H9 (cell line): ENCODE data around the gene RNF20. TPM values are rescaled to one million over a fixed set of nuclear protein-coding genes. Genes with fewer than 3 reads are reported as not detected.
A peak's percentile ranks its signal among the peaks of the same experiment; 100 is the strongest.

Experiments
- DNase-seq: peaks from one replicate; pipeline ENCODE4 v3.0.0-alpha.2; 2017
- H2AFZ ChIP-seq: one replicate; pipeline ENCODE4 v1.6.1; 2013; ENCODE audit warnings: mild to moderate bottlenecking, low read length, control low read depth, moderate library complexity
- H2AK5ac ChIP-seq: 2 replicates; pipeline ENCODE4 v1.6.1; 2013; ENCODE audit warnings: low read length, control low read depth, mixed read lengths; ENCODE audit not compliant: insufficient read length
- H2BK120ac ChIP-seq: one replicate; pipeline ENCODE4 v1.6.1; 2013; ENCODE audit warnings: low read depth, mild to moderate bottlenecking, low read length, control low read depth, inconsistent platforms; ENCODE audit not compliant: poor library complexity, severe bottlenecking
- H2BK12ac ChIP-seq: 2 replicates; pipeline ENCODE4 v1.6.1; 2013; ENCODE audit warnings: low read length, control low read depth, mixed read lengths, low read depth; ENCODE audit not compliant: insufficient read length
- H2BK15ac ChIP-seq: 2 replicates; pipeline ENCODE4 v1.6.1; 2013; ENCODE audit warnings: low read depth, low read length, control low read depth
- H2BK20ac ChIP-seq: one replicate; pipeline ENCODE4 v1.6.1; 2013; ENCODE audit warnings: low read depth, mild to moderate bottlenecking, low read length, control low read depth, inconsistent platforms; ENCODE audit not compliant: poor library complexity, severe bottlenecking
- H2BK5ac ChIP-seq: 2 replicates; pipeline ENCODE4 v1.6.1; 2013; ENCODE audit warnings: low read length, control low read depth, mixed read lengths; ENCODE audit not compliant: insufficient read length
- H3K14ac ChIP-seq: 2 replicates; pipeline ENCODE4 v1.6.1; 2013; ENCODE audit warnings: low read length, control low read depth; ENCODE audit not compliant: insufficient read depth
- H3K18ac ChIP-seq: 2 replicates; pipeline ENCODE4 v1.6.1; 2013; ENCODE audit warnings: low read depth, mild to moderate bottlenecking, mixed read lengths, low read length, control low read depth; ENCODE audit not compliant: insufficient read length
- H3K23ac ChIP-seq: 2 replicates; pipeline ENCODE4 v1.6.1; 2013; ENCODE audit warnings: low read length, control low read depth, mixed read lengths, low read depth; ENCODE audit not compliant: insufficient read length
- H3K23me2 ChIP-seq: 2 replicates; pipeline ENCODE4 v1.6.1; 2013; ENCODE audit warnings: low read depth, mild to moderate bottlenecking, mixed read lengths, low read length, control low read depth; ENCODE audit not compliant: insufficient read length, poor library complexity, severe bottlenecking
- H3K27ac ChIP-seq: 2 replicates; pipeline ENCODE4 v1.5.1; 2013; ENCODE audit warnings: low read length, control low read depth, mixed read lengths, low read depth; ENCODE audit not compliant: insufficient read length
- H3K27me3 ChIP-seq: 2 replicates; pipeline ENCODE4 v1.6.1; 2013; ENCODE audit warnings: low read length, control low read depth, inconsistent platforms; ENCODE audit not compliant: insufficient read depth
- H3K4ac ChIP-seq: 2 replicates; pipeline ENCODE4 v1.6.1; 2013; ENCODE audit warnings: low read depth, mild to moderate bottlenecking, control low read depth, inconsistent platforms, low read length, moderate library complexity
- H3K4me1 ChIP-seq: 2 replicates; pipeline ENCODE4 v1.6.1; 2013; ENCODE audit warnings: low read length, control low read depth, inconsistent platforms; ENCODE audit not compliant: insufficient read depth
- H3K4me2 ChIP-seq: 2 replicates; pipeline ENCODE4 v1.6.1; 2013; ENCODE audit warnings: low read length, control low read depth, mixed read lengths; ENCODE audit not compliant: insufficient read length, insufficient read depth
- H3K56ac ChIP-seq: 2 replicates; pipeline ENCODE4 v1.6.1; 2013; ENCODE audit warnings: low read depth, mild to moderate bottlenecking, mixed read lengths, low read length, control low read depth; ENCODE audit not compliant: insufficient read length
- H3K79me1 ChIP-seq: 2 replicates; pipeline ENCODE4 v1.6.1; 2013; ENCODE audit warnings: low read depth, mild to moderate bottlenecking, moderate library complexity, low read length, control low read depth, inconsistent platforms; ENCODE audit not compliant: insufficient read depth, poor library complexity, severe bottlenecking
- H3K79me2 ChIP-seq: 2 replicates; pipeline ENCODE4 v1.6.1; 2013; ENCODE audit warnings: low read length, control low read depth, inconsistent platforms; ENCODE audit not compliant: insufficient read depth
- H3K9ac ChIP-seq: 2 replicates; pipeline ENCODE4 v1.6.1; 2013; ENCODE audit warnings: low read length, control low read depth, mixed read lengths; ENCODE audit not compliant: insufficient read length; ENCODE audit errors: extremely low read depth
- H3K9me3 ChIP-seq: one replicate; pipeline ENCODE4 v1.6.1; 2013; ENCODE audit warnings: low read depth, low read length, inconsistent platforms; ENCODE audit not compliant: control insufficient read depth
- H3T11ph ChIP-seq: one replicate; pipeline ENCODE4 v1.6.1; 2013; ENCODE audit warnings: mild to moderate bottlenecking, low read length, control low read depth, inconsistent platforms
- H4K20me1 ChIP-seq: one replicate; pipeline ENCODE4 v1.6.1; 2013; ENCODE audit not compliant: control insufficient read depth, insufficient read length, insufficient read depth
- H4K5ac ChIP-seq: 2 replicates; pipeline ENCODE4 v1.6.1; 2013; ENCODE audit warnings: low read depth, mild to moderate bottlenecking, mixed read lengths, low read length, control low read depth; ENCODE audit not compliant: insufficient read length
- H4K8ac ChIP-seq: replicated peaks from 2 replicates; pipeline ENCODE4 v1.6.1; 2013; ENCODE audit warnings: low read length, control low read depth, mixed read lengths, low read depth; ENCODE audit not compliant: insufficient read length
- H4K91ac ChIP-seq: 2 replicates; pipeline ENCODE4 v1.6.1; 2013; ENCODE audit warnings: low read depth, mild to moderate bottlenecking, moderate library complexity, mixed read lengths, low read length, control low read depth; ENCODE audit not compliant: insufficient read length
- H3K27ac Mint-ChIP-seq, 3 experiments: 2 replicates in 2 of 3; 3 replicates in 1 of 3; pipeline ENCODE4 v1.8.0; 2020 to 2021; ENCODE audit warnings: mixed read lengths in 3 of 3, mild to moderate bottlenecking in 1 of 3, moderate library complexity in 1 of 3
- H3K27me3 Mint-ChIP-seq: 2 replicates; pipeline ENCODE4 v1.8.0; 2021; ENCODE audit warnings: low read depth, mild to moderate bottlenecking, moderate library complexity, mixed read lengths
- H3K36me3 Mint-ChIP-seq, 3 experiments: 2 replicates in 2 of 3; 3 replicates in 1 of 3; pipeline ENCODE4 v1.8.0; 2020 to 2021; ENCODE audit warnings: low read depth in 3 of 3, mixed read lengths in 3 of 3; ENCODE audit not compliant: insufficient read depth in 1 of 3
- H3K4me1 Mint-ChIP-seq, 2 experiments: 2 replicates each; pipeline ENCODE4 v1.8.0; 2020; ENCODE audit warnings: mixed read lengths in 2 of 2
- H3K4me3 Mint-ChIP-seq, 2 experiments: 2 replicates in 1 of 2; 3 replicates in 1 of 2; pipeline ENCODE4 v1.8.0; 2020 to 2021; ENCODE audit warnings: mild to moderate bottlenecking in 2 of 2, mixed read lengths in 2 of 2, moderate library complexity in 1 of 2
- H3K9me3 Mint-ChIP-seq, 2 experiments: 2 replicates in 1 of 2; 3 replicates in 1 of 2; pipeline ENCODE4 v1.8.0; 2020; ENCODE audit warnings: mild to moderate bottlenecking in 2 of 2, mixed read lengths in 2 of 2, moderate library complexity in 1 of 2
- CTCF ChIP-seq: fragments of 200-600 bp; sonication (generic); conservative IDR thresholded peaks from 3 replicates; pipeline ENCODE4 v1.8.0; 2021; ENCODE audit warnings: antibody characterized with exemption, mild to moderate bottlenecking
- WGBS: extraction: QIAGEN DNeasy Blood & Tissue Kit; methylation state at CpG from one replicate; pipeline ENCODE4 v1.1.7; 2013; ENCODE audit warnings: missing lambda C conversion rate, low lambda C conversion rate, mixed read lengths; ENCODE audit not compliant: insufficient read length; ENCODE audit errors: extremely low coverage; 5-methylcytosine and 5-hydroxymethylcytosine counted together
- long read RNA-seq: library from polyadenylated mRNA; unstranded; transcript quantifications from one replicate; pipeline ENCODE4 v2.0.0, GENCODE V29; 2020
- total RNA-seq: library from RNA; stranded (reverse); gene quantifications from 2 replicates; pipeline ENCODE4 v1.2.1, GENCODE V29; 2021

RNF20 gene
- total RNA-seq, result 45.4 and 48.5 TPM in 2 replicates
- long read RNA-seq, transcript RNF20-202 (20 exons, 3,940 nt), result major isoform, 62 of 462 reads
- long read RNA-seq, partial matches to known transcripts, result 365 of 462 reads
- long read RNA-seq, other reads (novel, unspliced or antisense), result 35 of 462 reads

GRCh38 chr9:101533334-101534204 is at the start of gene RNF20:
Gene RNF20, plus strand, starts transcription at chr9:101533853. Its CDS starts 1,571 bp downstream, at chr9:101535424.
- Mint-ChIP-seq H3K36me3 (peaks cover 5 to 9% (median 6%) of the 10 kb centered on the region in 3 experiments; a peak in 6 of 7 replicates), H3K9me3 (no peaks in the 10 kb centered on the region), H3K27ac (peak within 1 kb of the TSS; percentile 99 to 100 (median 100)), H3K4me3 (peak within 1 kb of the TSS; percentile 90 to 95), H3K27me3 (no peaks in the 10 kb centered on the region), H3K4me1 (peaks cover 6 to 10% of the 10 kb centered on the region in 2 experiments; a peak in 2 of 4 replicates)
- H2BK15ac ChIP-seq, result no peak within 1 kb of the TSS
- H3K9me3 ChIP-seq, result no peaks in the 10 kb centered on the region
- H4K5ac ChIP-seq, result no peak within 1 kb of the TSS
- H3K14ac ChIP-seq, result peak within 1 kb of the TSS; percentile 96
- H3K18ac ChIP-seq, result peak within 1 kb of the TSS; percentile 99
- no peak for TF ChIP-seq CTCF
- no peaks in the 10 kb centered on the region for H4K20me1 ChIP-seq
- H2BK120ac ChIP-seq, result no peak within 1 kb of the TSS
- H3K79me2 ChIP-seq, result peaks cover 3% of the 10 kb centered on the region; the same call in 1 of the 2 replicates
- H3K4me2 ChIP-seq, result peak within 1 kb of the TSS; percentile 99
- no peak within 1 kb of the TSS for H2BK5ac ChIP-seq
- peaks cover 4% of the 10 kb centered on the region for H3K79me1 ChIP-seq
- H4K8ac ChIP-seq, result no peak within 1 kb of the TSS
- peak; percentile 99 for DNase-seq
- no peak within 1 kb of the TSS for H2BK12ac ChIP-seq
- no CpG with 5 or more reads among the region's 45 CpGs for WGBS
- H2BK20ac ChIP-seq, result no peak within 1 kb of the TSS
- no peak within 1 kb of the TSS for H3K4ac ChIP-seq
- H4K91ac ChIP-seq, result no peak within 1 kb of the TSS
- no peak within 1 kb of the TSS for H2AK5ac ChIP-seq
- no peak within 1 kb of the TSS for H3K23ac ChIP-seq
- H3K9ac ChIP-seq, result peak within 1 kb of the TSS; percentile 93
- H3T11ph ChIP-seq, result no peak within 1 kb of the TSS
- H3K56ac ChIP-seq, result no peak within 1 kb of the TSS
- peak within 1 kb of the TSS; percentile 29 for H3K27ac ChIP-seq
- peak within 1 kb of the TSS; percentile 97 for H2AFZ ChIP-seq
- H3K27me3 ChIP-seq, result no peaks in the 10 kb centered on the region
- H3K4me1 ChIP-seq, result no peaks in the 10 kb centered on the region
- H3K23me2 ChIP-seq, result peaks cover 8% of the 10 kb centered on the region
